GM12801 (cell line): ENCODE results near the gene KNOP1.

Experiments used
- CTCF ChIP-seq: IDR thresholded peaks from one replicate; pipeline ENCODE4 v1.5.1; 2011; ENCODE audit warnings: control low read depth; ENCODE audit not compliant: insufficient read length; ENCODE audit errors: extremely low read depth

KNOP1 gene

DNA sequence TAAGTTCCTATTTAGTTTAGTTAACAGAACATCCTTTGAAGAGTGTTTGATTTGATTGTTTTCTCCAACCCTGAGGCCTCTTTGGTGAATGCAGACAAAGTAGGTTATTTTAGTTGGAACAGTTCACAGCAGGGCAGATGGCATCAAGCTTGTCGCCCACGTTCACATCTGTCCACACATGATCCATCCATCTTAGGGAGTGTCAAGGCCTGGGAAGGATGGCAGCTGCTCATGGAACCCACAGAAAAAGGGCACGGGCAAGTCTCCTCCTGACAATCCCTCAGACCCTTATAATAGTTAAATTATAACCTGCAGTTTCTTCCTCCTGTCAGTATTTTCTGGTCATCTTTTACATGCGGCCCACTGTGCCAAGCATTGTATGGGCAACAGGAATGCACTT lies 60.2 kb downstream of the KNOP1 start:
- TF ChIP-seq CTCF, result no peak

- TF ChIP-seq CTCF, result no peak
Observed at GRCh38 chr16:19655242-19655777, 62.7 kb downstream of the KNOP1 start.

GRCh38 chr16:19654147-19654546 lies 63.9 kb downstream of the KNOP1 start:
- TF ChIP-seq CTCF, result no peak
